ENCODE results near the gene ARID1A. TPM values are rescaled to one million over a fixed set of nuclear protein-coding genes. Genes with fewer than 3 reads are reported as not detected.

ARID1A gene
- total and polyA plus RNA-seq, 9 of the 15 experiments (the other 6 are each of a cell fraction or from before 2014, with no cell fraction given) = 8.3 to 88.3 (median 22.5) TPM

DNA sequence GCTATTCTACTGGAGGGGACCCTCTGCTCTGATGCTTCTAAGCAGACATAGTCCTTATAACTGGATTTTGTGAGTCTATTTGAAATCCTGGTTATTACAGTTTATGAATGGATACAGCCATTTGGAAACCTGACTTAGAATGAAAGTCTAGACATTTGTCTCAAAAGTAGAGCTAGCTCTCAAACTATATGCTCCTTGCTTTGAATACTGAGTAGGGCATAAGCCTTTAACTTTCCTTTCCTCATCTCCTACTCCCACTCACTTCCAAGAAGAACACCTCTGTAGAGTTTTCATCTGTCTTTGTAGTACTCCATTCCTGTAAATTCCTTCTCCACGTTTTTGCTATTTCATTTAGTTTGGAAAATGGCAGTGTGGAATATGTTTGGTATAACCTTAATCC lies 9.0 kb upstream of the ARID1A start (continued):
- TF ChIP-seq SRF (CRISPR knock-in tag; IDR thresholded peaks at IDR 0.05) = no peak; a peak in 1 of 4 replicates
- TF ChIP-seq NR1H2 (CRISPR knock-in tag; IDR thresholded peaks at IDR 0.05) = no peak
- TF ChIP-seq MIER1 (IDR thresholded peaks at IDR 0.05; ENCODE audit: low read depth) = no peak
- TF ChIP-seq, protein P1, sequence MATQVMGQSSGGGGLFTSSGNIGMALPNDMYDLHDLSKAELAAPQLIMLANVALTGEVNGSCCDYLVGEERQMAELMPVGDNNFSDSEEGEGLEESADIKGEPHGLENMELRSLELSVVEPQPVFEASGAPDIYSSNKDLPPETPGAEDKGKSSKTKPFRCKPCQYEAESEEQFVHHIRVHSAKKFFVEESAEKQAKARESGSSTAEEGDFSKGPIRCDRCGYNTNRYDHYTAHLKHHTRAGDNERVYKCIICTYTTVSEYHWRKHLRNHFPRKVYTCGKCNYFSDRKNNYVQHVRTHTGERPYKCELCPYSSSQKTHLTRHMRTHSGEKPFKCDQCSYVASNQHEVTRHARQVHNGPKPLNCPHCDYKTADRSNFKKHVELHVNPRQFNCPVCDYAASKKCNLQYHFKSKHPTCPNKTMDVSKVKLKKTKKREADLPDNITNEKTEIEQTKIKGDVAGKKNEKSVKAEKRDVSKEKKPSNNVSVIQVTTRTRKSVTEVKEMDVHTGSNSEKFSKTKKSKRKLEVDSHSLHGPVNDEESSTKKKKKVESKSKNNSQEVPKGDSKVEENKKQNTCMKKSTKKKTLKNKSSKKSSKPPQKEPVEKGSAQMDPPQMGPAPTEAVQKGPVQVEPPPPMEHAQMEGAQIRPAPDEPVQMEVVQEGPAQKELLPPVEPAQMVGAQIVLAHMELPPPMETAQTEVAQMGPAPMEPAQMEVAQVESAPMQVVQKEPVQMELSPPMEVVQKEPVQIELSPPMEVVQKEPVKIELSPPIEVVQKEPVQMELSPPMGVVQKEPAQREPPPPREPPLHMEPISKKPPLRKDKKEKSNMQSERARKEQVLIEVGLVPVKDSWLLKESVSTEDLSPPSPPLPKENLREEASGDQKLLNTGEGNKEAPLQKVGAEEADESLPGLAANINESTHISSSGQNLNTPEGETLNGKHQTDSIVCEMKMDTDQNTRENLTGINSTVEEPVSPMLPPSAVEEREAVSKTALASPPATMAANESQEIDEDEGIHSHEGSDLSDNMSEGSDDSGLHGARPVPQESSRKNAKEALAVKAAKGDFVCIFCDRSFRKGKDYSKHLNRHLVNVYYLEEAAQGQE (IDR thresholded peaks at IDR 0.05; ENCODE audit: borderline replicate concordance) = no peak
- TF ChIP-seq, protein P1 (CRISPR knock-in tag; IDR thresholded peaks at IDR 0.05; ENCODE audit: low read depth) = no peak
- 0 out of 2 replicates have a peak, but pooled peaks have one; percentile 18 for TF ChIP-seq TAL1 (IDR thresholded peaks at IDR 0.05)
- TF ChIP-seq FOXJ3 (CRISPR knock-in tag; IDR thresholded peaks at IDR 0.05) = no peak
- no peak for TF ChIP-seq ZNF165 (CRISPR knock-in tag; IDR thresholded peaks at IDR 0.05; ENCODE audit: borderline replicate concordance)
- TF ChIP-seq FOXK2 (conservative IDR thresholded peaks at IDR 0.05 in 1 of 2, IDR thresholded peaks at IDR 0.05 in 1 of 2; ENCODE audit: low read depth in 2 of 2) = peak; percentile 38 to 74; a peak in 3 of 4 replicates
- TF ChIP-seq DMBX1 (CRISPR knock-in tag; IDR thresholded peaks at IDR 0.05; ENCODE audit: borderline replicate concordance) = no peak
- peak; percentile 23; the same call in 1 of the 2 replicates for TF ChIP-seq CXXC5 (CRISPR knock-in tag; IDR thresholded peaks at IDR 0.05)
- no peak for TF ChIP-seq PHB (CRISPR knock-in tag; IDR thresholded peaks at IDR 0.05)
- no peak for TF ChIP-seq KAT8 (IDR thresholded peaks at IDR 0.05; ENCODE audit: low read depth)
- TF ChIP-seq POLR2AphosphoS5 (IDR thresholded peaks at IDR 0.05; ENCODE audit: control insufficient read depth, insufficient read depth, low read depth, low read length) = no peak
- TF ChIP-seq MCM5 (IDR thresholded peaks at IDR 0.05; ENCODE audit: low read depth) = no peak
- no peak for TF ChIP-seq HCFC1 (IDR thresholded peaks at IDR 0.05; ENCODE audit: low read depth, low read length)
- TF ChIP-seq ZNF408 (CRISPR knock-in tag; IDR thresholded peaks at IDR 0.05; ENCODE audit: low read depth) = no peak
- TF ChIP-seq THAP7 (CRISPR knock-in tag; IDR thresholded peaks at IDR 0.05) = no peak
- no peak for TF ChIP-seq SIX5 (IDR thresholded peaks at IDR 0.05; ENCODE audit: borderline replicate concordance in 1 of 2, insufficient read depth in 1 of 2, low read depth in 1 of 2, low read length in 2 of 2)
- TF ChIP-seq MXI1 (IDR thresholded peaks at IDR 0.05; ENCODE audit: low read depth, low read length) = no peak
- TF ChIP-seq, protein P2, sequence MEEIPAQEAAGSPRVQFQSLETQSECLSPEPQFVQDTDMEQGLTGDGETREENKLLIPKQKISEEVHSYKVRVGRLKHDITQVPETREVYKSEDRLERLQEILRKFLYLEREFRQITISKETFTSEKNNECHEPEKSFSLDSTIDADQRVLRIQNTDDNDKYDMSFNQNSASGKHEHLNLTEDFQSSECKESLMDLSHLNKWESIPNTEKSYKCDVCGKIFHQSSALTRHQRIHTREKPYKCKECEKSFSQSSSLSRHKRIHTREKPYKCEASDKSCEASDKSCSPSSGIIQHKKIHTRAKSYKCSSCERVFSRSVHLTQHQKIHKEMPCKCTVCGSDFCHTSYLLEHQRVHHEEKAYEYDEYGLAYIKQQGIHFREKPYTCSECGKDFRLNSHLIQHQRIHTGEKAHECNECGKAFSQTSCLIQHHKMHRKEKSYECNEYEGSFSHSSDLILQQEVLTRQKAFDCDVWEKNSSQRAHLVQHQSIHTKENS (CRISPR knock-in tag; IDR thresholded peaks at IDR 0.05) = no peak

Measured in K562 (cell line).